Tibial nerve (tissue), 4 donors: Measurements from ENCODE around the gene CIDEC. TPM values are rescaled to one million over a fixed set of nuclear protein-coding genes. Genes with fewer than 3 reads are reported as not detected.
A peak's percentile ranks its signal among the peaks of the same experiment; 100 is the strongest.
"Not testable (repeated sequence)": the region's sequence is repeated elsewhere in the genome, so short reads cannot be mapped to it uniquely, and the experiment has no call there.

Source experiments
- DNase-seq, 2 donors: peaks; one replicate each; pipeline ENCODE4 v3.0.0-alpha.2; 2019; ENCODE audit warnings: low spot score in 2 of 2
- H3K27ac ChIP-seq, 4 donors: fragments of 200-600 bp; sonication (generic) in 3 of 4; one replicate each; pipeline ENCODE4 v1.5.1; 2017 to 2019; ENCODE audit warnings: mild to moderate bottlenecking in 1 of 4
- H3K27me3 ChIP-seq, 2 donors: fragments of 200-600 bp; sonication (generic) in 1 of 2; one replicate each; pipeline versions ENCODE4 v1.5.1 to v1.6.0; 2017 to 2019
- H3K36me3 ChIP-seq, 3 donors: fragments of 200-600 bp; sonication (generic); one replicate each; pipeline ENCODE4 v1.5.1; 2018 to 2019
- H3K4me1 ChIP-seq, 4 donors: fragments of 200-600 bp; sonication (generic) in 3 of 4; one replicate each; pipeline ENCODE4 v1.5.1; 2017 to 2019
- H3K4me3 ChIP-seq, 4 donors: fragments of 200-600 bp; sonication (generic) in 3 of 4; one replicate each; pipeline ENCODE4 v1.5.1; 2017 to 2019; ENCODE audit warnings: mild to moderate bottlenecking in 1 of 4, moderate library complexity in 1 of 4
- H3K9me3 ChIP-seq, 4 donors: fragments of 200-600 bp; sonication (generic) in 3 of 4; one replicate each; pipeline ENCODE4 v1.5.1; 2017 to 2019
- CTCF ChIP-seq, 5 experiments: fragments of 200-600 bp in 3 of 5; fragments of 450-650 bp in 2 of 5; sonication (generic) in 3 of 5; IDR thresholded peaks; one replicate each; pipeline ENCODE4 v1.5.1; 2016 to 2019; ENCODE audit warnings: antibody characterized with exemption in 5 of 5, mild to moderate bottlenecking in 3 of 5, moderate library complexity in 2 of 5
- EP300 ChIP-seq, 2 donors: sonication (generic); formaldehyde crosslinking; IDR thresholded peaks; one replicate each; pipeline ENCODE4 v1.6.1; 2017; ENCODE audit warnings: antibody characterized with exemption in 2 of 2, mild to moderate bottlenecking in 1 of 2
- POLR2A ChIP-seq, 2 donors: fragments of 450-650 bp; IDR thresholded peaks; one replicate each; pipeline ENCODE4 v1.6.1; 2017; ENCODE audit warnings: antibody characterized with exemption in 2 of 2, mild to moderate bottlenecking in 2 of 2, moderate library complexity in 2 of 2
- WGBS, 2 donors: methylation state at CpG; one replicate each; pipeline ENCODE4 v1.1.5; 2018; 5-methylcytosine and 5-hydroxymethylcytosine counted together
- total RNA-seq, 4 donors: library from RNA; depleted of rRNA; stranded (reverse); fragments of >200 nt; gene quantifications; one replicate each; pipeline ENCODE4 v1.1.0, GENCODE V29; 2016

Gene CIDEC
- total RNA-seq, 4 donors from 2014 or later = 72.4 to 380 (median 174) TPM

- H3K36me3 ChIP-seq = no peaks in the 10 kb centered on the region
- TF ChIP-seq CTCF (IDR thresholded peaks at IDR 0.05) (no peak), POLR2A (IDR thresholded peaks at IDR 0.05) (no peak), EP300 (IDR thresholded peaks at IDR 0.05) (no peak)
- DNase-seq = no peak
- peaks cover 0 to 14% (median 0%) of the 10 kb centered on the region in 4 donors for H3K4me1 ChIP-seq
- peak overlapping the region in 2 of 4 donors; percentile 71 to 75 for H3K27ac ChIP-seq
- no peak overlapping the region for H3K4me3 ChIP-seq
- WGBS, 2 donors = 93% methylated on average over 6 of the region's 6 CpGs
- no peaks in the 10 kb centered on the region for H3K27me3 ChIP-seq
- no peaks in the 10 kb centered on the region for H3K9me3 ChIP-seq
Observed at GRCh38 chr3:9852528-9852927, 27.5 kb downstream of the CIDEC start.

- Histone ChIP-seq H3K4me1 (peaks cover 0 to 14% (median 0%) of the 10 kb centered on the region in 4 donors), H3K27ac (peak overlapping the region in 2 of 4 donors; percentile 71 to 75), H3K4me3 (peak overlapping the region in 1 of 4 donors; percentile 15)
- not testable (repeated sequence) for H3K27me3 ChIP-seq, H3K36me3 ChIP-seq, DNase-seq, H3K9me3 ChIP-seq
- WGBS, 2 donors = 36 to 43% methylated on average over 6 of the region's 6 CpGs
Observed at GRCh38 chr3:9851926-9852325, 28.1 kb downstream of the CIDEC start.

GRCh38 chr3:9851383-9851782 is 28.7 kb downstream of the CIDEC start:
- 46 to 55% methylated on average over 6 of the region's 6 CpGs for WGBS, 2 donors
- H3K9me3 ChIP-seq, H3K36me3 ChIP-seq, H3K27me3 ChIP-seq, DNase-seq: not testable (repeated sequence)
- Histone ChIP-seq H3K4me1 (peaks cover 0 to 14% (median 0%) of the 10 kb centered on the region in 4 donors), H3K27ac (peak overlapping the region in 2 of 4 donors; percentile 71 to 75), H3K4me3 (peak overlapping the region in 1 of 4 donors; percentile 15)

GRCh38 chr3:9848860-9849259 is 31.2 kb downstream of the CIDEC start:
- peak in 1 of 2 donors; percentile 16 for DNase-seq
- not testable (repeated sequence) for H3K4me3 ChIP-seq, H3K36me3 ChIP-seq, H3K27me3 ChIP-seq, H3K27ac ChIP-seq, H3K9me3 ChIP-seq
- TF ChIP-seq CTCF (IDR thresholded peaks at IDR 0.05) = peak; percentile 42 to 61 (median 51)
- WGBS, 2 donors = 31 to 36% methylated on average over 4 of the region's 4 CpGs
- peaks cover 0 to 20% (median 0%) of the 10 kb centered on the region in 4 donors for H3K4me1 ChIP-seq

- H3K27me3 ChIP-seq, H3K4me3 ChIP-seq, H3K9me3 ChIP-seq, H3K27ac ChIP-seq, DNase-seq, H3K36me3 ChIP-seq: not testable (repeated sequence)
- 43 to 61% methylated on average over 9 of the region's 9 CpGs for WGBS, 2 donors
- H3K4me1 ChIP-seq = peaks cover 0 to 17% (median 4%) of the 10 kb centered on the region in 4 donors
Observed at GRCh38 chr3:9847870-9848269, 32.2 kb downstream of the CIDEC start.

- Histone ChIP-seq H3K36me3 (peaks cover 0 to under 1% (median 0%) of the 10 kb centered on the region in 3 donors), H3K27me3 (no peaks in the 10 kb centered on the region), H3K27ac (no peak overlapping the region), H3K4me3 (no peak overlapping the region), H3K9me3 (no peaks in the 10 kb centered on the region), H3K4me1 (peaks cover 0 to 16% (median 9%) of the 10 kb centered on the region in 4 donors)
- WGBS, 2 donors = 92 to 93% methylated on average over 6 of the region's 6 CpGs
- TF ChIP-seq CTCF (IDR thresholded peaks at IDR 0.05) = no peak
- DNase-seq = no peak
Observed at GRCh38 chr3:9846931-9847488, 33.0 kb downstream of the CIDEC start.

GRCh38 chr3:9846231-9846630 is 33.8 kb downstream of the CIDEC start:
- H3K4me1 ChIP-seq = peaks cover 0 to 16% (median 9%) of the 10 kb centered on the region in 4 donors
- no peak overlapping the region for H3K27ac ChIP-seq
- no peak for DNase-seq
- no peak for TF ChIP-seq CTCF (IDR thresholded peaks at IDR 0.05)
- no peak for TF ChIP-seq POLR2A (IDR thresholded peaks at IDR 0.05)
- no peak for TF ChIP-seq EP300 (IDR thresholded peaks at IDR 0.05)
- H3K9me3 ChIP-seq = no peaks in the 10 kb centered on the region
- no peaks in the 10 kb centered on the region for H3K27me3 ChIP-seq
- WGBS, 2 donors = 43 to 67% methylated on average over 6 of the region's 6 CpGs
- peaks cover 0 to 8% (median 4%) of the 10 kb centered on the region in 3 donors for H3K36me3 ChIP-seq
- H3K4me3 ChIP-seq = no peak overlapping the region
